Measurements from ENCODE around the gene ALK.

Gene ALK

GRCh38 chr2:29159125-29159524 lies 762.3 kb downstream of the ALK start:
- no peak for DNase-seq

GRCh38 chr2:29157131-29157530 lies 764.3 kb downstream of the ALK start:
- no peak for DNase-seq

- no peak for DNase-seq
Observed at GRCh38 chr2:29155578-29155977, 765.8 kb downstream of the ALK start.

- DNase-seq: no peak
Observed at GRCh38 chr2:29154610-29155009, 766.8 kb downstream of the ALK start.

- DNase-seq: no peak
Observed at GRCh38 chr2:29147963-29148362, 773.4 kb downstream of the ALK start.

GRCh38 chr2:29146197-29146596 lies 775.2 kb downstream of the ALK start:
- DNase-seq: no peak

- no peak for DNase-seq
Observed at GRCh38 chr2:29143657-29144056, 777.7 kb downstream of the ALK start.

All from COR-L47 (cell line).